Central memory CD8-positive, alpha-beta T cell (primary cell): ENCODE results near the gene CORIN.

Experiments used
- ATAC-seq: fragments of 150-1000 bp; cut with Tn5 transposase; replicated peaks from 2 replicates; pipeline ENCODE4 v1.10.0; 2022; ENCODE audit warnings: mild to moderate bottlenecking, moderate FRiP score, moderate number of reproducible peaks; ENCODE audit not compliant: poor library complexity, severe bottlenecking; ENCODE audit errors: extremely low read depth
- DNase-seq, 2 donors: peaks; one replicate each; pipeline ENCODE4 v3.0.0; 2021; ENCODE audit warnings: low spot score in 2 of 2
- H3K27ac Mint-ChIP-seq: one replicate; pipeline ENCODE4 v1.8.0; 2022; ENCODE audit warnings: low read depth, mild to moderate bottlenecking, moderate library complexity, mixed read lengths
- H3K27me3 Mint-ChIP-seq: one replicate; pipeline ENCODE4 v1.8.0; 2022; ENCODE audit warnings: mixed read lengths
- H3K36me3 Mint-ChIP-seq: one replicate; pipeline ENCODE4 v1.8.0; 2022; ENCODE audit warnings: mild to moderate bottlenecking, moderate library complexity, mixed read lengths; ENCODE audit not compliant: insufficient read depth
- H3K4me1 Mint-ChIP-seq: one replicate; pipeline ENCODE4 v1.8.0; 2022; ENCODE audit warnings: mixed read lengths
- H3K4me3 Mint-ChIP-seq: one replicate; pipeline ENCODE4 v1.8.0; 2022; ENCODE audit warnings: mild to moderate bottlenecking, moderate library complexity, mixed read lengths
- H3K9me3 Mint-ChIP-seq: one replicate; pipeline ENCODE4 v1.8.0; 2022; ENCODE audit warnings: mixed read lengths

Gene CORIN, protein sequence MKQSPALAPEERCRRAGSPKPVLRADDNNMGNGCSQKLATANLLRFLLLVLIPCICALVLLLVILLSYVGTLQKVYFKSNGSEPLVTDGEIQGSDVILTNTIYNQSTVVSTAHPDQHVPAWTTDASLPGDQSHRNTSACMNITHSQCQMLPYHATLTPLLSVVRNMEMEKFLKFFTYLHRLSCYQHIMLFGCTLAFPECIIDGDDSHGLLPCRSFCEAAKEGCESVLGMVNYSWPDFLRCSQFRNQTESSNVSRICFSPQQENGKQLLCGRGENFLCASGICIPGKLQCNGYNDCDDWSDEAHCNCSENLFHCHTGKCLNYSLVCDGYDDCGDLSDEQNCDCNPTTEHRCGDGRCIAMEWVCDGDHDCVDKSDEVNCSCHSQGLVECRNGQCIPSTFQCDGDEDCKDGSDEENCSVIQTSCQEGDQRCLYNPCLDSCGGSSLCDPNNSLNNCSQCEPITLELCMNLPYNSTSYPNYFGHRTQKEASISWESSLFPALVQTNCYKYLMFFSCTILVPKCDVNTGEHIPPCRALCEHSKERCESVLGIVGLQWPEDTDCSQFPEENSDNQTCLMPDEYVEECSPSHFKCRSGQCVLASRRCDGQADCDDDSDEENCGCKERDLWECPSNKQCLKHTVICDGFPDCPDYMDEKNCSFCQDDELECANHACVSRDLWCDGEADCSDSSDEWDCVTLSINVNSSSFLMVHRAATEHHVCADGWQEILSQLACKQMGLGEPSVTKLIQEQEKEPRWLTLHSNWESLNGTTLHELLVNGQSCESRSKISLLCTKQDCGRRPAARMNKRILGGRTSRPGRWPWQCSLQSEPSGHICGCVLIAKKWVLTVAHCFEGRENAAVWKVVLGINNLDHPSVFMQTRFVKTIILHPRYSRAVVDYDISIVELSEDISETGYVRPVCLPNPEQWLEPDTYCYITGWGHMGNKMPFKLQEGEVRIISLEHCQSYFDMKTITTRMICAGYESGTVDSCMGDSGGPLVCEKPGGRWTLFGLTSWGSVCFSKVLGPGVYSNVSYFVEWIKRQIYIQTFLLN

DNA sequence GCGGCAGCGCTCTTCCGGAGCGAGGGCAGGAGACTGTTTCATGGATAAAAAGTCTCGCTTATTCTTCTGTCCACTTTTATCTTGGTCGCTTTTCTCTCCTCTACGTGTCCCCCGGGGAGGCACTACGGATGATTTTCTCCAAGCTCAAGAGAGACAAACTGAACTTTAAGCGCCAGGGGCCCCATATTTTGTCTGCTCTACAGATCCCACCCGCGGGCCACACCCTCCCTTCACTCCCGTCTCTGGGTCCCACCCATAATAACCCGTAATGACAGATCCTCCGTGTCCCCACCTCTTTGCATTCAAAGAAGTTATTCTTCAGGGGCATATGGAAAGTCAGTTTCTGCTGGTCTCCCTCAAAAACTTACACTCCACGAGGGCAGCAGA lies at the start of gene CORIN:
CORIN (minus strand) TSS at position 160 of the 387 bp plus-strand sequence; CDS start at position 42, 118 bp downstream.
- peaks cover 34% of the 10 kb centered on the region for H3K4me1 Mint-ChIP-seq
- peak within 1 kb of the TSS; percentile 86 for H3K27ac Mint-ChIP-seq
- H3K36me3 Mint-ChIP-seq: peaks cover 3% of the 10 kb centered on the region
- no peak for DNase-seq
- no peak for ATAC-seq
- H3K4me3 Mint-ChIP-seq: peak within 1 kb of the TSS; percentile 89
- no peaks in the 10 kb centered on the region for H3K9me3 Mint-ChIP-seq
- no peaks in the 10 kb centered on the region for H3K27me3 Mint-ChIP-seq

GRCh38 chr4:47882228-47882627 lies 44.4 kb upstream of the CORIN start:
- ATAC-seq: no peak
- no peaks in the 10 kb centered on the region for H3K27me3 Mint-ChIP-seq
- no peak for DNase-seq
- H3K36me3 Mint-ChIP-seq: peaks cover 40% of the 10 kb centered on the region
- peaks cover 5% of the 10 kb centered on the region for H3K4me1 Mint-ChIP-seq
- no peaks in the 10 kb centered on the region for H3K9me3 Mint-ChIP-seq
- no peak overlapping the region for H3K4me3 Mint-ChIP-seq
- H3K27ac Mint-ChIP-seq: no peak overlapping the region

DNA sequence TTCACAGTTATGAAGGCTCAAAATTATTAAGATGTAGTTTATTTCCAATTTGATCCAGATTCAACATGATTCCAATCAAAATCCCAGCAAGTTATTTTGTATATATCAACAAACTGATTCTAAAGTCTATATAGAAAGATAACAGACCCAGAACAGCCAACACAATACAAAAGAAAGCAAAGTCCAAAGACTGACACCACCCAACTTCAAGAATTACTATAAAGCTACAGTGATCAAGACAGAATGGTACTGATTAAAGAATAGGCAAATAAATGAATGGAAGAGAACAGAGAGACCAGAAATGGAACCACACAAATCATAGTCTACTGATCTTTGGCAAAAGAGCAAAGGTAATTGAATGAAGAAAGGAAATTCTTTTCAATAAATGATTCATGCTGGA lies 41.6 kb upstream of the CORIN start:
- DNase-seq (no peak), ATAC-seq (no peak)
- Mint-ChIP-seq H3K4me3 (no peak overlapping the region), H3K4me1 (peaks cover 5% of the 10 kb centered on the region), H3K27ac (no peak overlapping the region), H3K27me3 (no peaks in the 10 kb centered on the region), H3K9me3 (no peaks in the 10 kb centered on the region), H3K36me3 (peaks cover 37% of the 10 kb centered on the region)

DNA sequence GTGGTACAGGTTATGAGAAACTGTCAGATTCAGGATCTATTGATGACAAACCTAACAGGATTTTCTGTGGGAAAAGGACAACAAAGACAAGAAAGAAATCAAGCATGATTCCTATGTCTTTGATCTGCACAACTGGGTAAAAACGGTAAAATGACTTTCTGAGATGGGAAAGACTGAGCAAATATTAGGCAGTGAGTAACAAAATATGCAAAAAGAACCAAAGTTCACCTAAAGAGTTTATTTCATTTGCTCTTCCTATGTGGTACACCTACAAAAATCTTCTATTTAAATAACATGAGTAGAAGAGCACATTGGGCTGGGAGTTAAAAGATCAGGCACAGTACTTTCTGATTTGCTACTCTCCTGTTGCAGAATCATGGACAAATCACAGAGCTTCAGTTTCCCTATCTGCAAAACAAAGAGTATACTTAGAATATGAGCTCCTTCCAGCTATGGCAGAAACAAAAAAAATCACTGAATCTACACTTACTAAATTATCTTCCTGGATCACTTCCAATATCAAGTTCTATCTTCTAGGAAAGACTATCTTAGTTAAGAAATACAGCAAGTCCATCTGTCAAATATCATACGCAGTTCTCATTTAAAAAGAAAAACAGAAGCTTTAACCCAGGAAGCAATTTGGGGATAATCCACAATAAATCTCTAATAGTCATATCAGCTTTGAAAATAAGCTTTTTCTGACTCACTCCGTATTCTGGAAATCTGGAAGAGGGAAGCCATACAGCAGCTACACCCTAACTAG lies 39.1 kb upstream of the CORIN start:
- H3K4me3 Mint-ChIP-seq: no peak overlapping the region
- DNase-seq (no peak), ATAC-seq (no peak)
- no peaks in the 10 kb centered on the region for H3K9me3 Mint-ChIP-seq
- H3K4me1 Mint-ChIP-seq: peaks cover 5% of the 10 kb centered on the region
- H3K36me3 Mint-ChIP-seq: peaks cover 36% of the 10 kb centered on the region
- no peak overlapping the region for H3K27ac Mint-ChIP-seq
- H3K27me3 Mint-ChIP-seq: no peaks in the 10 kb centered on the region

DNA sequence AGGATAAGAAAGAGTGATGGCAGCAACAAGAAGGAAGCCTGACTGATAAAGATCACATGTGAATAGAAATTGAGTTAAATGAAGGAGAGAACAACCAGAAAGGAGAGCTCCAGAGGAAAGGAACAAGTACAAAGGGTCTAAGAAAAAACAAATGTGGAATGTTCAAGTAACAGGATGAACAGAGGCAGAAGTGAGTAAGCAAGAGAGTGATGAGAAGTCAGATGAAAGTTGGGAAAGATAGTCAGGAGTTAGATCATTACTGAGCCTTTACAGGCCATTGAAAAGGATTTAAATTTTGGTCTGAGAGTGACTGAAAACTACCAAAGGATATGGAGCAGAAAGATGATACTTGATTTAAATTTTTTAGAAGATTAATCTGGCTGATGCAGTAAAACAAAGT lies 38.4 kb upstream of the CORIN start:
- no peak for ATAC-seq
- Mint-ChIP-seq H3K27me3 (no peaks in the 10 kb centered on the region), H3K9me3 (no peaks in the 10 kb centered on the region), H3K4me3 (no peak overlapping the region), H3K4me1 (peaks cover 5% of the 10 kb centered on the region), H3K36me3 (peaks cover 30% of the 10 kb centered on the region), H3K27ac (no peak overlapping the region)
- DNase-seq: no peak

- H3K27me3 Mint-ChIP-seq: no peaks in the 10 kb centered on the region
- no peak for ATAC-seq
Measured at GRCh38 chr4:47873877-47874541, 36.1 kb upstream of the CORIN start.

GRCh38 chr4:47863486-47863885 lies 25.6 kb upstream of the CORIN start:
- Mint-ChIP-seq H3K36me3 (peaks cover 4% of the 10 kb centered on the region), H3K9me3 (no peaks in the 10 kb centered on the region), H3K27ac (no peak overlapping the region), H3K27me3 (no peaks in the 10 kb centered on the region), H3K4me3 (no peak overlapping the region), H3K4me1 (no peaks in the 10 kb centered on the region)
- DNase-seq (no peak), ATAC-seq (no peak)

More at GRCh38 chr4:47873877-47874541, 36.1 kb upstream of the CORIN start:
- Mint-ChIP-seq H3K4me3 (no peak overlapping the region), H3K4me1 (peaks cover 5% of the 10 kb centered on the region), H3K9me3 (no peaks in the 10 kb centered on the region), H3K27ac (peak overlapping the region; percentile 73), H3K36me3 (peaks cover 33% of the 10 kb centered on the region)
- no peak for DNase-seq

GRCh38 chr4:47862297-47862696 lies 24.4 kb upstream of the CORIN start:
- no peaks in the 10 kb centered on the region for H3K27me3 Mint-ChIP-seq
- ATAC-seq: no peak
- no peaks in the 10 kb centered on the region for H3K9me3 Mint-ChIP-seq
- no peak for DNase-seq
- H3K4me3 Mint-ChIP-seq: no peak overlapping the region
- H3K27ac Mint-ChIP-seq: no peak overlapping the region
- H3K4me1 Mint-ChIP-seq: no peaks in the 10 kb centered on the region
- peaks cover 2% of the 10 kb centered on the region for H3K36me3 Mint-ChIP-seq

- DNase-seq: no peak
- H3K4me3 Mint-ChIP-seq: no peak overlapping the region
- H3K4me1 Mint-ChIP-seq: no peaks in the 10 kb centered on the region
- no peaks in the 10 kb centered on the region for H3K9me3 Mint-ChIP-seq
- no peak overlapping the region for H3K27ac Mint-ChIP-seq
- no peak for ATAC-seq
- no peaks in the 10 kb centered on the region for H3K27me3 Mint-ChIP-seq
- peaks cover 1% of the 10 kb centered on the region for H3K36me3 Mint-ChIP-seq
Measured at GRCh38 chr4:47860305-47860704, 22.4 kb upstream of the CORIN start.

DNA sequence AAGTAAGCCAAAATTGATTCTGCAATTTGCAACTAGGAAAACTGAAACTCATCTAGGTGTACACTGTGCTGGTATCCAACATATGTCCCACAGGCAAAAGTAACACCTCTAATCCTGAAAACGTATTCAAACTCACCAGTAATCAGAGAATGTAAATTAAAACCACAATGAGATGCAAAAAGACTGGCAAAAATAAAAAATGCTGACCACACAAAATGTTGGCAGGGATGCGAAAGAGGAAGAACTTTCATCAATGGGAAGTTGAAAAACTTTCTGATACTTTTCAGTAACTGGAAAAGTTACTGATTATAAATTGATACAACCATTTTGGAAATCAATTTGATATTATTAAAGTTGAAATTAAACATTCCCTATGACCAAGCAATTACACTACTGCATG lies 20.1 kb upstream of the CORIN start:
- no peak overlapping the region for H3K4me3 Mint-ChIP-seq
- no peaks in the 10 kb centered on the region for H3K9me3 Mint-ChIP-seq
- peaks cover 5% of the 10 kb centered on the region for H3K36me3 Mint-ChIP-seq
- H3K27ac Mint-ChIP-seq: no peak overlapping the region
- no peaks in the 10 kb centered on the region for H3K4me1 Mint-ChIP-seq
- no peak for DNase-seq
- no peak for ATAC-seq
- H3K27me3 Mint-ChIP-seq: no peaks in the 10 kb centered on the region

DNA sequence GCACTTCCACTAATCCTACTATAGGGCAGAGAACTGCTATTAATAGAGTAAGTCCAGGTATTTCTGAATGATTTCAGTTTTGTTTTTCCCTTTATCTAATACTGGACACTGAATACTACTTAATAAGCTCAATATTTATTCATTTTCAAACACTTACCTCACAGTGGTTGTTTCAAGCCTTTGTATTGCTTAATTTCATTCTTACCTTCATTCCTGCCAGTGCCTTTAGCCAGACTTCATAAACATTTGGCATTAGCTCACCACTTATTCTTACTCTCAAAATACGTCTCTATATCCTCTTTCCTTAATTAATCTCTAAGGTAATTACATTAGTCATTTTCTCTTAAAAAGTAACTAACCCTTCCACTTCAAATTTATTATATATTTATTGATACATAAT lies 18.8 kb upstream of the CORIN start:
- H3K4me1 Mint-ChIP-seq: no peaks in the 10 kb centered on the region
- no peaks in the 10 kb centered on the region for H3K9me3 Mint-ChIP-seq
- DNase-seq (no peak), ATAC-seq (no peak)
- no peak overlapping the region for H3K4me3 Mint-ChIP-seq
- H3K27ac Mint-ChIP-seq: no peak overlapping the region
- H3K36me3 Mint-ChIP-seq: peaks cover 5% of the 10 kb centered on the region
- no peaks in the 10 kb centered on the region for H3K27me3 Mint-ChIP-seq

DNA sequence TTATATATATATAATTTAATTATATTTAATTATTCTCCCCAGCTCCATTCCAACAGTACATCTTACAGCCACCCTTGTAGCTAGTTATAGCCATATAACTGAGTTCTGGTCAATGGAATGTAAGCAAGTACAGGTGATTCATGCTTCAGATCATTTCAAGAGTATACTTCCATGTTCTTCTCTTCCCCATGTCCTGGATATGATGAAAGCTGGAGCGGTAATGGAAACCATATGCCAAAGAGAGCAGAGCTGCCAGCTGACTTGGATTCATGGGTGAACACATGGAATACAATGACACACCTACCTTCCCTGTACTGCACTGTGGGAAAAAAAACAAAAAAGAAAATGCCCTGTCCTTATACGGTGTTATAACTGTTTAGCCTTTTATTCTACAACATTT lies 17.5 kb upstream of the CORIN start:
- no peaks in the 10 kb centered on the region for H3K27me3 Mint-ChIP-seq

More for the DNA sequence above, 17.5 kb upstream of the CORIN start:
- DNase-seq (no peak), ATAC-seq (no peak)
- H3K4me1 Mint-ChIP-seq: no peaks in the 10 kb centered on the region
- no peak overlapping the region for H3K4me3 Mint-ChIP-seq
- no peak overlapping the region for H3K27ac Mint-ChIP-seq
- H3K36me3 Mint-ChIP-seq: peaks cover 9% of the 10 kb centered on the region
- H3K9me3 Mint-ChIP-seq: no peaks in the 10 kb centered on the region
